ENCODE measurements around the gene CYP2B6.
"Not testable (repeated sequence)": the region's sequence is repeated elsewhere in the genome, so short reads cannot be mapped to it uniquely, and the experiment has no call there.

CYP2B6 gene

GRCh38 chr19:41031916-41032315, 40.8 kb downstream of the CYP2B6 start:
- DNase-seq (ENCODE audit: low spot score): no peak

GRCh38 chr19:41033324-41033723, 42.2 kb downstream of the CYP2B6 start:
- DNase-seq (ENCODE audit: low spot score): not testable (repeated sequence)

GRCh38 chr19:41039806-41040205, 48.7 kb downstream of the CYP2B6 start:
- no peak for DNase-seq (ENCODE audit: low spot score)

GRCh38 chr19:41045095-41045494, 54.0 kb downstream of the CYP2B6 start:
- DNase-seq (ENCODE audit: low spot score): not testable (repeated sequence)

- no peak for DNase-seq (ENCODE audit: low spot score)
Measured at GRCh38 chr19:41050426-41050825, 59.3 kb downstream of the CYP2B6 start.

- DNase-seq (ENCODE audit: low spot score): not testable (repeated sequence)
Measured at GRCh38 chr19:41052162-41052561, 61.1 kb downstream of the CYP2B6 start.

GRCh38 chr19:41053331-41053730, 62.2 kb downstream of the CYP2B6 start:
- DNase-seq (ENCODE audit: low spot score): not testable (repeated sequence)

GRCh38 chr19:41064974-41065569, 74.0 kb downstream of the CYP2B6 start:
- DNase-seq (ENCODE audit: low spot score): peak; percentile 57

All from AG08396 (cell line).